ENCODE data around the gene AP3S2. TPM values are rescaled to one million over a fixed set of nuclear protein-coding genes. Genes with fewer than 3 reads are reported as not detected.

The AP3S2 gene
- total and polyA plus RNA-seq, 2 experiments from 2014 or later: 9.4 to 93.3 TPM

DNA sequence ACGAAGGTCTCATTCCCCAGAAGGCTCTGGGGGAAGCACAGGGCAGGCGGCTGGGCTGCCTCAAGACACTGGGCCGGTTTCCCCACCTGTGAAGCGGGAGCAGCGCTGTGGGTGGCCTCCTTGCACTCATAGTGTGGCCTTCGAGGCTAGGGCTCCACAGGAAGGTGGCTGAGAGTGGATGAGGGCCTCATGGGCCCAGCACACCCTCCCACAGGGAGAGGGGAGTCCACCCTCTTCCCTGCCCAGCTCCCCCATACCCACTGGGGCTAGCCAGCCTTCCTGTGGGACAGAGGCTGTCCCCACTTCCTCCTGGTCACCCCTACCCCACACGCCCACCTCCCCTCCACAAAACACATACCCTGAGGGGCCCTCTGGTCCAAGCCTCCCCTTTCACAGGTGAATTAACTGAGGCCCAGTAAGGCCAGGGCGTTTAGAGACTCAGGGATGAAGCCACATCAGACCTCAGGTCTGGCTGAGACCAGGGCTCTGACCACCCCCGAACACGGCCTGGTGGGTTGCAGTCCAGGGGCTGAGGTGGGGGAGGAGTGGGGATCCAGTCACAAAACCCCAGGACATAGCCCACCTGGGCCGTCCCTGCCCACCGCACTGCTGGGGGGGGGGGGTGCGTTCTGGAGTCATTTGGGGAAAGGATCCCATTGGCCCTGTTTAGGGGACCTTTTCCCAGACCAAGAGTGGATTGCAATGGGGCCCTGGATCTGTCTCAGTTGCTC, 80.2 kb downstream of the AP3S2 start:
- no peaks in the 10 kb centered on the region; the same call in 1 of the 2 replicates for H4K20me1 ChIP-seq (replicated peaks; ENCODE audit: insufficient read depth)
- H3K27me3 Mint-ChIP-seq (ENCODE audit: insufficient read depth, low read depth, poor library complexity): peaks cover 47% of the 10 kb centered on the region
- no peaks in the 10 kb centered on the region for H3K79me2 ChIP-seq (replicated peaks; ENCODE audit: insufficient read depth)
- H3K9me2 ChIP-seq (ENCODE audit: insufficient read depth): no peaks in the 10 kb centered on the region
- peak overlapping the region; percentile 85; the same call in 1 of the 2 replicates for H2AFZ ChIP-seq
- H3F3A ChIP-seq (replicated peaks; ENCODE audit: low read depth): no peaks in the 10 kb centered on the region
- H3K4me3 ChIP-seq: peak overlapping the region; percentile 71
- peak overlapping the region; percentile 80 for H3K4me2 ChIP-seq
- H3K27me3 ChIP-seq (ENCODE audit: insufficient read depth): peaks cover 37% of the 10 kb centered on the region
- no peaks in the 10 kb centered on the region for H3K4me1 ChIP-seq (ENCODE audit: insufficient read depth)
- H3K9me3 Mint-ChIP-seq: peaks cover 14% of the 10 kb centered on the region
- H3K4me1 Mint-ChIP-seq: no peaks in the 10 kb centered on the region
- ATAC-seq (no peak), DNase-seq (ENCODE audit: low spot score) (no peak)
- H3K27ac Mint-ChIP-seq: no peak overlapping the region
- no peak overlapping the region for H3K27ac ChIP-seq (ENCODE audit: low read depth)
- H3K4me3 Mint-ChIP-seq: peak overlapping the region; percentile 53; the same call in 2 of the 3 replicates
- no peaks in the 10 kb centered on the region for H3K36me3 ChIP-seq (ENCODE audit: insufficient read depth)
- TF ChIP-seq EZH2phosphoT487 (IDR thresholded peaks at IDR 0.05; ENCODE audit: unreplicated experiment): no peak
- no peak for TF ChIP-seq EZH2 (IDR thresholded peaks at IDR 0.05; ENCODE audit: low read depth, unreplicated experiment)
- TF ChIP-seq ZNF331 (CRISPR knock-in tag; IDR thresholded peaks at IDR 0.05; ENCODE audit: low read depth): no peak
- H3K36me3 Mint-ChIP-seq (ENCODE audit: low read depth): 0 out of 3 replicates have a peak, but pooled peaks cover 6% of the 10 kb centered on the region

DNA sequence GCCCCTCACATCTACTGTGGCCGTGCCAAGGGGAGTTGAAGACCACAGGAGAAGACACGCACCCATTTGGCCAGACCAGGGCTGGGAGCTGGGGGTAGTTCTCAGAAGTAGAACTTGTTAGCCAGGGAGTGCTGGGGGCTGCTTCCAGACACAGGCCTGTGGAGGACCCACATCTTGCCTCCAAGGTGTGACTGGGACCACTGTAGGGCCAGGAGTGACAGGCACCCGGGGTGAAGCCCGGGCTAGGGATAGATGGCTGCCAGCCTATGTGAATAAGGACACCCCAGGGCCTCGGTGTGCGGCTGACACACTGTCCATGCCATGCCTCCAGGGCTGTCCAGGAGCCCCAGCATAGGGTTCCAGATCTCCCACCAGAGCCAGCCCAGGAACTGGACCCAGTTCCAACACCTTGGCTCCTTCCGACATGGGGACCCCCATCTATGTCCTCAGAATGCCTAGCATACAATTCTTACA, 80.9 kb downstream of the AP3S2 start:
- no peak for DNase-seq (ENCODE audit: low spot score)
- no peak overlapping the region for H3K4me3 ChIP-seq
- no peaks in the 10 kb centered on the region for H3K4me1 Mint-ChIP-seq
- TF ChIP-seq, protein P1, sequence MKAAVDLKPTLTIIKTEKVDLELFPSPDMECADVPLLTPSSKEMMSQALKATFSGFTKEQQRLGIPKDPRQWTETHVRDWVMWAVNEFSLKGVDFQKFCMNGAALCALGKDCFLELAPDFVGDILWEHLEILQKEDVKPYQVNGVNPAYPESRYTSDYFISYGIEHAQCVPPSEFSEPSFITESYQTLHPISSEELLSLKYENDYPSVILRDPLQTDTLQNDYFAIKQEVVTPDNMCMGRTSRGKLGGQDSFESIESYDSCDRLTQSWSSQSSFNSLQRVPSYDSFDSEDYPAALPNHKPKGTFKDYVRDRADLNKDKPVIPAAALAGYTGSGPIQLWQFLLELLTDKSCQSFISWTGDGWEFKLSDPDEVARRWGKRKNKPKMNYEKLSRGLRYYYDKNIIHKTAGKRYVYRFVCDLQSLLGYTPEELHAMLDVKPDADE (IDR thresholded peaks at IDR 0.05): no peak
- TF ChIP-seq CREB1 (CRISPR knock-in tag; IDR thresholded peaks at IDR 0.05; ENCODE audit: low read depth): no peak
- TF ChIP-seq, protein P2, sequence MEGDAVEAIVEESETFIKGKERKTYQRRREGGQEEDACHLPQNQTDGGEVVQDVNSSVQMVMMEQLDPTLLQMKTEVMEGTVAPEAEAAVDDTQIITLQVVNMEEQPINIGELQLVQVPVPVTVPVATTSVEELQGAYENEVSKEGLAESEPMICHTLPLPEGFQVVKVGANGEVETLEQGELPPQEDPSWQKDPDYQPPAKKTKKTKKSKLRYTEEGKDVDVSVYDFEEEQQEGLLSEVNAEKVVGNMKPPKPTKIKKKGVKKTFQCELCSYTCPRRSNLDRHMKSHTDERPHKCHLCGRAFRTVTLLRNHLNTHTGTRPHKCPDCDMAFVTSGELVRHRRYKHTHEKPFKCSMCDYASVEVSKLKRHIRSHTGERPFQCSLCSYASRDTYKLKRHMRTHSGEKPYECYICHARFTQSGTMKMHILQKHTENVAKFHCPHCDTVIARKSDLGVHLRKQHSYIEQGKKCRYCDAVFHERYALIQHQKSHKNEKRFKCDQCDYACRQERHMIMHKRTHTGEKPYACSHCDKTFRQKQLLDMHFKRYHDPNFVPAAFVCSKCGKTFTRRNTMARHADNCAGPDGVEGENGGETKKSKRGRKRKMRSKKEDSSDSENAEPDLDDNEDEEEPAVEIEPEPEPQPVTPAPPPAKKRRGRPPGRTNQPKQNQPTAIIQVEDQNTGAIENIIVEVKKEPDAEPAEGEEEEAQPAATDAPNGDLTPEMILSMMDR (conservative IDR thresholded peaks at IDR 0.05; ENCODE audit: low read depth in 2 of 2): no peak
- TF ChIP-seq EZH2phosphoT487 (IDR thresholded peaks at IDR 0.05; ENCODE audit: unreplicated experiment): no peak
- no peak for TF ChIP-seq STAT1 (IDR thresholded peaks at IDR 0.05; ENCODE audit: unreplicated experiment)
- no peak for TF ChIP-seq JUNB (IDR thresholded peaks at IDR 0.05; ENCODE audit: unreplicated experiment)
- TF ChIP-seq ZNF331 (CRISPR knock-in tag; IDR thresholded peaks at IDR 0.05; ENCODE audit: low read depth): no peak
- TF ChIP-seq POLR2AphosphoS5 (IDR thresholded peaks at IDR 0.05; ENCODE audit: low read depth): no peak
- TF ChIP-seq, protein P3, sequence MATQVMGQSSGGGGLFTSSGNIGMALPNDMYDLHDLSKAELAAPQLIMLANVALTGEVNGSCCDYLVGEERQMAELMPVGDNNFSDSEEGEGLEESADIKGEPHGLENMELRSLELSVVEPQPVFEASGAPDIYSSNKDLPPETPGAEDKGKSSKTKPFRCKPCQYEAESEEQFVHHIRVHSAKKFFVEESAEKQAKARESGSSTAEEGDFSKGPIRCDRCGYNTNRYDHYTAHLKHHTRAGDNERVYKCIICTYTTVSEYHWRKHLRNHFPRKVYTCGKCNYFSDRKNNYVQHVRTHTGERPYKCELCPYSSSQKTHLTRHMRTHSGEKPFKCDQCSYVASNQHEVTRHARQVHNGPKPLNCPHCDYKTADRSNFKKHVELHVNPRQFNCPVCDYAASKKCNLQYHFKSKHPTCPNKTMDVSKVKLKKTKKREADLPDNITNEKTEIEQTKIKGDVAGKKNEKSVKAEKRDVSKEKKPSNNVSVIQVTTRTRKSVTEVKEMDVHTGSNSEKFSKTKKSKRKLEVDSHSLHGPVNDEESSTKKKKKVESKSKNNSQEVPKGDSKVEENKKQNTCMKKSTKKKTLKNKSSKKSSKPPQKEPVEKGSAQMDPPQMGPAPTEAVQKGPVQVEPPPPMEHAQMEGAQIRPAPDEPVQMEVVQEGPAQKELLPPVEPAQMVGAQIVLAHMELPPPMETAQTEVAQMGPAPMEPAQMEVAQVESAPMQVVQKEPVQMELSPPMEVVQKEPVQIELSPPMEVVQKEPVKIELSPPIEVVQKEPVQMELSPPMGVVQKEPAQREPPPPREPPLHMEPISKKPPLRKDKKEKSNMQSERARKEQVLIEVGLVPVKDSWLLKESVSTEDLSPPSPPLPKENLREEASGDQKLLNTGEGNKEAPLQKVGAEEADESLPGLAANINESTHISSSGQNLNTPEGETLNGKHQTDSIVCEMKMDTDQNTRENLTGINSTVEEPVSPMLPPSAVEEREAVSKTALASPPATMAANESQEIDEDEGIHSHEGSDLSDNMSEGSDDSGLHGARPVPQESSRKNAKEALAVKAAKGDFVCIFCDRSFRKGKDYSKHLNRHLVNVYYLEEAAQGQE (IDR thresholded peaks at IDR 0.05; ENCODE audit: unreplicated experiment): no peak
- no peak for TF ChIP-seq ZNF114 (CRISPR knock-in tag; IDR thresholded peaks at IDR 0.05)
- TF ChIP-seq EZH2 (IDR thresholded peaks at IDR 0.05; ENCODE audit: low read depth, unreplicated experiment): no peak
- TF ChIP-seq NANOG (IDR thresholded peaks at IDR 0.05; ENCODE audit: borderline replicate concordance): no peak

More for the DNA sequence above, 80.9 kb downstream of the AP3S2 start:
- Histone ChIP-seq H3K27ac (ENCODE audit: low read depth) (no peak overlapping the region), H3K79me2 (replicated peaks; ENCODE audit: insufficient read depth) (no peaks in the 10 kb centered on the region), H3K27me3 (ENCODE audit: insufficient read depth) (peaks cover 37% of the 10 kb centered on the region), H3K36me3 (ENCODE audit: insufficient read depth) (no peaks in the 10 kb centered on the region), H3F3A (replicated peaks; ENCODE audit: low read depth) (no peaks in the 10 kb centered on the region), H3K9me2 (ENCODE audit: insufficient read depth) (no peaks in the 10 kb centered on the region), H3K4me2 (no peak overlapping the region), H2AFZ (no peak overlapping the region), H3K4me1 (ENCODE audit: insufficient read depth) (no peaks in the 10 kb centered on the region), H4K20me1 (replicated peaks; ENCODE audit: insufficient read depth) (no peaks in the 10 kb centered on the region; the same call in 1 of the 2 replicates)
- peaks cover 51% of the 10 kb centered on the region for H3K27me3 Mint-ChIP-seq (ENCODE audit: insufficient read depth, low read depth, poor library complexity)
- H3K27ac Mint-ChIP-seq: no peak overlapping the region
- ATAC-seq: no peak
- peaks cover 14% of the 10 kb centered on the region for H3K9me3 Mint-ChIP-seq
- H3K4me3 Mint-ChIP-seq: no peak overlapping the region
- 0 out of 3 replicates have a peak, but pooled peaks cover 6% of the 10 kb centered on the region for H3K36me3 Mint-ChIP-seq (ENCODE audit: low read depth)

Data from GM23338 (cell line).